Measurements from ENCODE around the gene HMG20B.
"Not testable (repeated sequence)": the region's sequence is repeated elsewhere in the genome, so short reads cannot be mapped to it uniquely, and the experiment has no call there.

HMG20B gene

DNA sequence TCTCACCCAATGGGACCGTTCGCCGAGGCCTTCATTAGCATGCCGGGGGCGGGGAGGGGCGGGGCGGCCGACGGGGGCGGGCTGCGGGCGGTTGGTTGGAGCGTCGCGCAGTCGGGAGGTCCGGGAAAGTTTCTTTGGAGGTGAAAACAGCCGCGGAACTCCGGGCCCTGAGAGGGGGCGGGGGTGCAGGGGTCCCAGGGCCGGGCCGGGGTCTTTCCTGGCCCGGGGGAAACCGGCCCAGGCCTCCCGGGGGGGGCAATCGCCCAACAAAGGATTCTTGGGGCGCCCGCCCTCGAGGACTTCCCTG lies at the start of gene HMG20B:
TSS of gene HMG20B (plus strand) at position 90 of the 307 bp plus-strand sequence. CDS start 366 bp downstream, outside the sequence.
- no peak for DNase-seq

DNA sequence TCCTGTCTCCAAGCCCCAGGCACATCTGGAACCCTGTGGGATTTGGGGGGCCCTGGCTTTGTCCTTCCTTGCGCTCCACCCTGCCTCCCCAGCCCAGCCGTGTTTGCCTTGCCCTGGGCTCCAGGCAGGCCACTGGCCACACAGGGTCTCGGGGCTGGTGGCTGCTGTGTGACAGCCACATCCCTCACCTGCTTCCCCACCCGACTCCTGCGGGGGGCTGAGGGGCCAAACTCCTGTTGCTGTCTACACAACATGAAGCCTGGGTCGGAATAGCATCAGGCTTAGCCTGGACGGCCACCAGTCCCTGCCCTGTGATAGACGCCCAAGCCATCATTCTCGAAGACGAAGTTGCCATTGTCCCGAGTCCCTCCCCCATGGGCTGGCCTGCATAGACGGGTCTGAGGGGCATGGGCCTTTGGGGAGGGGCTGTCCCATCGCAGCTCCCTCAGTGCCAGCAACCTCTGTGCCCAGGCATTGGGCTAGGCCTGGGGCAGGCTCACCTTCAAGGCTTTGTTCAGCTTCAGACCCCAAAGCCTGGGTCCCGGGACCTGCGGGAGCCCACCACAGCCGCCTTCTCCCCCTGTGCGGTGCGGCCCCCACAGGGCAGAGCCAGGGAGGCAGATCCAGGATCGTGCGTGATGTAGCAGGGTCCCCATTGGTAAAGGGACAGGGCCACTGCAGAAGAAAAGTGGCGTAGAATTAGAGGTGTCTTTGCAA lies 49.2 kb upstream of the HMG20B start:
- DNase-seq = no peak

GRCh38 chr19:3524078-3524842 lies 48.5 kb upstream of the HMG20B start:
- DNase-seq = no peak

GRCh38 chr19:3524904-3525451 lies 47.8 kb upstream of the HMG20B start:
- no peak for DNase-seq

GRCh38 chr19:3526507-3527237 lies 46.1 kb upstream of the HMG20B start:
- no peak for DNase-seq

- no peak for DNase-seq
Measured at GRCh38 chr19:3527238-3527910, 45.4 kb upstream of the HMG20B start.

DNA sequence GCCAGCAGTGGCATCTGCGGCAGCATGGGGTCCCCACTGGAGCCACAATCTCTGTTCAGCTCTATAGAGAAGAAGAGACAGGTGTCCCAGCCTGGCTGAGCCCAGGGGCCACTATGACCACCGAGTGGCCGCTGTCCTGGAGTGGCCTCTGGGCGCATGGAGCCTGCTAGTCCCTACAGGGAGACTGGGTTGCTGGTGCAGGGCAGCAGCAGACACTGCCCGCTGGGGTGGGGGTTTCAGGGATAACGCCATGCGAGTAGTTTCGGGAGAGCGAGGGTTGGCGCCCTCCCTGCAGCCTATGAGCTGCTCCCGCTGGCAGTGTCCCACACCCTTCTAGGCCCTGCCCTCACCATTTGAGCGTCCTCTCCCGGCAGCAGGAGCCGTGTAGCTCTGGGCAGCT lies 44.7 kb upstream of the HMG20B start:
- DNase-seq = no peak

- no peak for DNase-seq
Measured at GRCh38 chr19:3528539-3529211, 44.1 kb upstream of the HMG20B start.

DNA sequence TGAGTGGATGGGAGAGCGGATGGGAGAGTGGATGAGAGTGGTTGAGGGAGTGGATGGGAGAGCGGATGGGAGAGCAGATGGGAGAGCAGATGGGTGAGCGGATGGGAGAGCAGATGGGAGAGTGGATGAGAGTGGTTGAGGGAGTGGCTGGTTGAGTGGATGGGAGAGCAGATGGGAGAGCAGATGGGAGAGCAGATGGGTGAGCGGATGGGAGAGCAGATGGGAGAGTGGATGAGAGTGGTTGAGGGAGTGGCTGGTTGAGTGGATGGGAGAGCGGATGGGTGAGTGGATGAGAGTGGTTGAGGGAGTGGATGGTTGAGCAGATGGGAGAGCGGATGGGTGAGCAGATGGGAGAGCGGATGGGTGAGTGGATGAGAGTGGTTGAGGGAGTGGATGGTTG lies 43.4 kb upstream of the HMG20B start:
- not testable (repeated sequence) for DNase-seq

GRCh38 chr19:3530389-3530788 lies 42.4 kb upstream of the HMG20B start:
- DNase-seq = no peak

DNA sequence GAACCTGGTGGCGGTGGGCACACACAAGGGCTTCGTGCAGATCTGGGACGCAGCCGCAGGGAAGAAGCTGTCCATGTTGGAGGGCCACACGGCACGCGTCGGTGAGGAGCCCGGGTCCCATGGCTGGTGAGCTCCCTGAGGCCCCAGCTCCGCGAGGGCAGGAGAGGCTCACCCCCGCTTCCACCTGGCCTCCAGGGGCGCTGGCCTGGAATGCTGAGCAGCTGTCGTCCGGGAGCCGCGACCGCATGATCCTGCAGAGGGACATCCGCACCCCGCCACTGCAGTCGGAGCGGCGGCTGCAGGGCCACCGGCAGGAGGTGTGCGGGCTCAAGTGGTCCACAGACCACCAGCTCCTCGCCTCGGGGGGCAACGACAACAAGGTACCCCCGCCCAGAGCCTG lies 41.0 kb upstream of the HMG20B start:
- no peak for DNase-seq

- no peak for DNase-seq
Measured at GRCh38 chr19:3532154-3532786, 40.5 kb upstream of the HMG20B start.

GRCh38 chr19:3533033-3533432 lies 39.7 kb upstream of the HMG20B start:
- no peak for DNase-seq

DNA sequence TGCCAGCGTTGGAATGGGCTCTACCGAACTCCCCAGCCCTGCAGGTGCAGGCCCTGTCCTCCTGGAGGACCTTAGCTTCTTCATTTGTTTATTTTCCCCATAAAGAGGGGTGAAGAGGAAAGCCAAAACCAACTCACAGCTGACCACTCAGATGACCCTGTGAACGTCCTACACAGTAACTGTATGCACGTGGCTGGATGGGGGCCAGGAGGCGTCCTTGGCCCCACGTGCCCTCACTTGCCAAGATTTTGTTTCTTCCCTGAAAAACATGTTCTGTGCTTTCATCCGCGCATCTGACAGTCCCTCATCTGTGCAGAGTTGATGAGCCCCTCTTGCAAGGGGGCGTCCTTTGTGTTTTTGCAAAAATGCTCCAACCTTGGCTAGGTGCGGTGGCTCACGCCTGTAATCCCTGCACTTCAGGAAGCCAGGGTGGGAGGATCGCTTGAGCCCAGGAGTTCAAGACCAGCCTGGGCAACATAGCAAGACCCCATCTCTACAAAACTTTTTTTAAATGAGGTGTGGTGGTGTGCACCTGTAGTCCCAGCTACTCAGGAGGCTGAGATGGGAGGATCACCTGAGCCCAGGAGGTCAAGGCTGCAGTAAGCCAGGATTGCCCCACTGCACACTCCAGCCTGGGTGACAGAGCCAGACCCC lies 39.1 kb upstream of the HMG20B start:
- DNase-seq = no peak

- DNase-seq = no peak
Measured at GRCh38 chr19:3534375-3535234, 38.1 kb upstream of the HMG20B start.

GRCh38 chr19:3535235-3535535 lies 37.6 kb upstream of the HMG20B start:
- no peak for DNase-seq

GRCh38 chr19:3535563-3535965 lies 37.2 kb upstream of the HMG20B start:
- DNase-seq = no peak

DNA sequence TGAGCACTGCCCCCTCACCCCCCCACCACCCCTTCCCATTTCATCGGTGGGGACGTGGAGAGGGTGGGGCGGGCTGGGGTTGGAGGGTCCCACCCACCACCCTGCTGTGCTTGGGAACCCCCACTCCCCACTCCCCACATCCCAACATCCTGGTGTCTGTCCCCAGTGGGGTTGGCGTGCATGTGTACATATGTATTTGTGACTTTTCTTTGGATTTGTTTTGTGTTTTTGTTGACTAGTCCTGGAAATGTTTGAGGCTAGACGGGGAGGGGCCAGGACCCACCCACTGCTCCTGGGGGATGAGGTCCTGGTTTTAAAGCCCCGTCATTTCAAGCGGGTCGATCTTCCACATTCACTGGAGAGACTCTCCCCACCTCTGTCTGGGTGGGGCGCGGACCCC lies 36.8 kb upstream of the HMG20B start:
- DNase-seq = no peak

DNA sequence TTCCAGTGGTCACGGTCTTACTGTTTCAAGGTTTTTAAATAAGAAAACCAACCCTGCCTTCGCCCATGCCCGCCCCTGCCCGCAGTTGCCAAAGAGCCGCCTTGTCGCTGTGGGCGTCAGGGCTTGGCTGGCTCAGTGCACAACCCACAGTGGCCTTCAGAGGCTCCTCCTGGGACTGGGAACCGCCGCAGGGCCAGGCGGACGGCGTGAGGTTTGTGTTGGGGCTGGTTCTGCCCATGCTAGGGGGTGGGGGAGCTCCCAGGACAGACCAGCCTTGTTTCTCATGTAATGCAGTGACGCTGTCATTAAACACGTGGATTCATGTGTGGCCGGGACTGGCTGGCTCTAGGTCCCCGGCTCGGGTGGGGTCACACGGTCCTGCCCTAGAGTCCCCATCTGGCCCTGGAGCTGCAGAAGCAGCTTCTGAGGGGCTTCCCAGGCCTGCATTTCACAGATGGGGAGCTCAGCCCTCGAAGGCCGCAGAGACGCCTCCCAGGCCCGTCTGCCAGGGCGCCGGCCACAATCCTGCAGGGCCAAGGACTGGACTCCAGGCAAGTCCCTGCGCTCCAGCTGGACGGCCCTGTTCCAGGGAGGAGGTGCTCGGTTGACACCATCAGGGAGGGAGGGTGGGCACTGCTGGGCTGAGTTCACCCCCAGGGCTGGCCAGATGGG lies 36.2 kb upstream of the HMG20B start:
- no peak for DNase-seq

DNA sequence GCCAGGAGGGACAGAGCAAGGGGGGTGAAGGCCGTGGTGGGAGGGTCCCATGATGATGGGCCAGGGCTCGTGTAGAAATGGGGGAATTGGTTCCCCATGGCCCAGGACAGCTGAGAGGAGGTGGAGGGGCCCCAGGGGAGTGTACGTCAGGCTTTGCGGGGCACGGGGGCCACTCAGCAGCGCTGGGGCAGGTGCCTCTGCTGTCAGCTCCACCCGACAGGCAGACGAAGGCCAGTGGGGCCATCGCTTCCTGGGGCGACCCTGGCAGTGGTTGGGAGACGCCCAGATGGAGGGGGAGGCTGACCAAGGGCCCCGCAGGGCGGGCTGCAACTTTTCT lies 35.7 kb upstream of the HMG20B start:
- DNase-seq = no peak

All from NCI-H1930 (cell line).